WTC11 (cell line): ENCODE data around the gene MAPK14. TPM values are rescaled to one million over a fixed set of nuclear protein-coding genes. Genes with fewer than 3 reads are reported as not detected.

ENCODE experiments used
- ATAC-seq: fragments of 200-7000 bp; cut with Tn5 transposase; 2 replicates; pipeline ENCODE4 v1.10.0; 2021; ENCODE audit warnings: mild to moderate bottlenecking, moderate library complexity
- CTCF ChIA-PET: fragments of 300-600 bp; sonication (Branson Sonifier 250); formaldehyde crosslinking; loops from one replicate; lab custom pipeline; 2021; ENCODE audit warnings: antibody characterized with exemption; lab: Charles Lee
- POLR2A ChIA-PET: fragments of 350-600 bp; sonication (Branson Sonifier 250); formaldehyde crosslinking; loops from one replicate; lab custom pipeline; 2021; ENCODE audit warnings: antibody characterized with exemption; lab: Charles Lee
- DNase-seq: peaks from one replicate; pipeline ENCODE4 v3.0.0; 2021; ENCODE audit warnings: low spot score
- H3K27ac Mint-ChIP-seq: 2 replicates; pipeline ENCODE4 v1.8.0; 2021; ENCODE audit warnings: mixed read lengths
- H3K27me3 Mint-ChIP-seq: 2 replicates; pipeline ENCODE4 v1.8.0; 2021; ENCODE audit warnings: low read depth, mild to moderate bottlenecking, moderate library complexity, mixed read lengths
- H3K36me3 Mint-ChIP-seq: 2 replicates; pipeline ENCODE4 v1.8.0; 2021; ENCODE audit warnings: mixed read lengths
- H3K4me1 Mint-ChIP-seq: 2 replicates; pipeline ENCODE4 v1.8.0; 2022; ENCODE audit warnings: mixed read lengths
- H3K4me3 Mint-ChIP-seq: 2 replicates; pipeline ENCODE4 v1.8.0; 2021; ENCODE audit warnings: mild to moderate bottlenecking, moderate library complexity, mixed read lengths
- H3K9me3 Mint-ChIP-seq: 2 replicates; pipeline ENCODE4 v1.8.0; 2021; ENCODE audit warnings: mixed read lengths
- AFF4 ChIP-seq: sonication (generic); formaldehyde crosslinking; IDR thresholded peaks from 2 replicates; pipeline ENCODE4 v1.8.1; 2023; ENCODE audit warnings: mild to moderate bottlenecking, missing genetic modification reagents, borderline replicate concordance
- AR ChIP-seq: fragments of 250-450 bp; sonication (Bioruptor Pico); IDR thresholded peaks from 2 replicates; pipeline ENCODE4 v1.9.0; 2021; ENCODE audit warnings: mild to moderate bottlenecking
- E2F5 ChIP-seq: sonication (generic); formaldehyde crosslinking; IDR thresholded peaks from 2 replicates; pipeline ENCODE4 v1.8.1; 2022; ENCODE audit warnings: mild to moderate bottlenecking, moderate library complexity, missing genetic modification reagents
- EMX1 ChIP-seq: fragments of 250-450 bp; sonication (Bioruptor Pico); IDR thresholded peaks from 2 replicates; pipeline ENCODE4 v1.8.0; 2021; ENCODE audit warnings: mild to moderate bottlenecking
- ESRRA ChIP-seq: sonication (generic); formaldehyde crosslinking; IDR thresholded peaks from 2 replicates; pipeline ENCODE4 v1.8.1; 2022; ENCODE audit warnings: mild to moderate bottlenecking, missing genetic modification reagents, borderline replicate concordance
- FOXP1 ChIP-seq: sonication (generic); formaldehyde crosslinking; IDR thresholded peaks from 2 replicates; pipeline ENCODE4 v1.8.0; 2022; ENCODE audit warnings: missing genetic modification reagents, mild to moderate bottlenecking, moderate library complexity, borderline replicate concordance
- FOXP4 ChIP-seq: sonication (generic); formaldehyde crosslinking; IDR thresholded peaks from 2 replicates; pipeline ENCODE4 v1.8.0; 2022; ENCODE audit warnings: mild to moderate bottlenecking, missing genetic modification reagents
- GTF2I ChIP-seq: fragments of 250-450 bp; sonication (Bioruptor Pico); conservative IDR thresholded peaks from 2 replicates; pipeline ENCODE4 v1.4.0; 2021; ENCODE audit warnings: mild to moderate bottlenecking
- HMGXB4 ChIP-seq: sonication (generic); formaldehyde crosslinking; IDR thresholded peaks from 2 replicates; pipeline ENCODE4 v1.8.1; 2023; ENCODE audit warnings: mild to moderate bottlenecking, moderate library complexity, missing genetic modification reagents
- MLX ChIP-seq: sonication (generic); formaldehyde crosslinking; IDR thresholded peaks from 2 replicates; pipeline ENCODE4 v1.8.1; 2023; ENCODE audit warnings: mild to moderate bottlenecking, missing genetic modification reagents, moderate library complexity
- NFATC4 ChIP-seq: fragments of 250-450 bp; sonication (Bioruptor Pico); IDR thresholded peaks from 2 replicates; pipeline ENCODE4 v1.9.0; 2021; ENCODE audit warnings: mild to moderate bottlenecking
- SMAD4 ChIP-seq: sonication (generic); formaldehyde crosslinking; IDR thresholded peaks from 2 replicates; pipeline ENCODE4 v1.8.0; 2022; ENCODE audit warnings: mild to moderate bottlenecking, missing genetic modification reagents
- SOX15 ChIP-seq: fragments of 250-450 bp; sonication (Bioruptor Pico); IDR thresholded peaks from 2 replicates; pipeline ENCODE4 v1.9.0; 2021; ENCODE audit warnings: mild to moderate bottlenecking
- USF1 ChIP-seq: sonication (generic); formaldehyde crosslinking; IDR thresholded peaks from 2 replicates; pipeline ENCODE4 v1.8.0; 2022; ENCODE audit warnings: mild to moderate bottlenecking, missing genetic modification reagents
- ZNF263 ChIP-seq: sonication (generic); formaldehyde crosslinking; IDR thresholded peaks from 2 replicates; pipeline ENCODE4 v1.8.1; 2022; ENCODE audit warnings: low read depth, mild to moderate bottlenecking, moderate library complexity, missing genetic modification reagents
- ZNF317 ChIP-seq: sonication (generic); formaldehyde crosslinking; IDR thresholded peaks from 2 replicates; pipeline ENCODE4 v1.8.1; 2023; ENCODE audit warnings: low read depth, mild to moderate bottlenecking, moderate library complexity, missing genetic modification reagents, borderline replicate concordance
- ZNF416 ChIP-seq: fragments of 250-450 bp; sonication (Bioruptor Pico); IDR thresholded peaks from 2 replicates; pipeline ENCODE4 v1.9.0; 2021; ENCODE audit warnings: mild to moderate bottlenecking, inconsistent platforms
- ZNF425 ChIP-seq: fragments of 250-450 bp; sonication (Bioruptor Pico); conservative IDR thresholded peaks from 2 replicates; pipeline ENCODE4 v1.9.0; 2021; ENCODE audit warnings: mild to moderate bottlenecking
- ZNF512 ChIP-seq: sonication (generic); formaldehyde crosslinking; IDR thresholded peaks from 2 replicates; pipeline ENCODE4 v1.8.1; 2022; ENCODE audit warnings: missing genetic modification reagents, borderline replicate concordance
- total RNA-seq: library from RNA; stranded (reverse); gene quantifications from 3 replicates; pipeline ENCODE4 v1.2.3, GENCODE V29; 2021

MAPK14 gene
- total RNA-seq, 1 experiment from 2014 or later = 34.0 TPM

- ATAC-seq (no peak), DNase-seq (no peak)
- Mint-ChIP-seq H3K9me3 (no peaks in the 10 kb centered on the region), H3K36me3 (no peaks in the 10 kb centered on the region; the same call in 1 of the 2 replicates), H3K27ac (no peak overlapping the region), H3K4me3 (no peak overlapping the region), H3K4me1 (no peaks in the 10 kb centered on the region), H3K27me3 (no peaks in the 10 kb centered on the region)
- no peak for TF ChIP-seq ZNF416
- TF ChIP-seq AFF4 (CRISPR knock-in tag) = no peak
- TF ChIP-seq GTF2I = no peak
- no peak for TF ChIP-seq SMAD4
- TF ChIP-seq ESRRA (CRISPR knock-in tag) = no peak
- TF ChIP-seq ZNF317 (CRISPR knock-in tag) = no peak
- TF ChIP-seq AR (CRISPR knock-in tag) = no peak
- no peak for TF ChIP-seq ZNF263 (CRISPR knock-in tag)
- no peak for TF ChIP-seq MLX (CRISPR knock-in tag)
- no peak for TF ChIP-seq ZNF512
- TF ChIP-seq E2F5 (CRISPR knock-in tag) = no peak
- no peak for TF ChIP-seq HMGXB4
- CTCF ChIA-PET = interaction anchor here (1.4 kb wide), 1 partner anchor 25 kb away, joined by 5 read pairs; the partner anchor contains the start of gene MAPK14
- POLR2A ChIA-PET = no interaction called here
Measured at GRCh38 chr6:36052097-36052496, 24.5 kb downstream of the MAPK14 start.

GRCh38 chr6:36053878-36054277, 26.3 kb downstream of the MAPK14 start:
- H3K27me3 Mint-ChIP-seq = no peaks in the 10 kb centered on the region
- H3K9me3 Mint-ChIP-seq = no peaks in the 10 kb centered on the region
- H3K4me3 Mint-ChIP-seq = no peak overlapping the region
- DNase-seq (no peak), ATAC-seq (no peak)
- no peak overlapping the region for H3K27ac Mint-ChIP-seq
- ChIA-PET POLR2A (no interaction called here), CTCF (no interaction called here)
- no peaks in the 10 kb centered on the region; the same call in 1 of the 2 replicates for H3K36me3 Mint-ChIP-seq
- H3K4me1 Mint-ChIP-seq = no peaks in the 10 kb centered on the region
- TF ChIP-seq EMX1 (CRISPR knock-in tag) (no peak), ZNF425 (CRISPR knock-in tag) (no peak), USF1 (no peak), NFATC4 (CRISPR knock-in tag) (no peak), FOXP1 (CRISPR knock-in tag) (no peak), GTF2I (no peak), FOXP4 (CRISPR knock-in tag) (no peak), SOX15 (CRISPR knock-in tag) (no peak)
